RWPE1 (cell line): ENCODE data around the gene DUSP15.
"Not testable (repeated sequence)": the region's sequence is repeated elsewhere in the genome, so short reads cannot be mapped to it uniquely, and the experiment has no call there.

ENCODE experiments used
- CTCF ChIA-PET: fragments of 350-600 bp; sonication (Branson Sonifier 250); formaldehyde crosslinking; extraction: SDS; loops from one replicate; lab custom pipeline; 2021; lab: Yijun Ruan, JAX
- POLR2A ChIA-PET: fragments of 400-600 bp; formaldehyde crosslinking; extraction: SDS; loops from one replicate; lab custom pipeline; 2020; ENCODE audit warnings: antibody characterized with exemption; ENCODE audit not compliant: low non-redundant PET; lab: Yijun Ruan, JAX
- DNase-seq: peaks from one replicate; pipeline ENCODE4 v3.0.0; 2012; ENCODE audit warnings: low spot score
- H3K27ac ChIP-seq: fragments of 450-650 bp; 2 replicates; pipeline ENCODE4 v1.5.1; 2017
- TF ChIP-seq, protein P1 (sequence below): fragments of 450-650 bp; conservative IDR thresholded peaks from 2 replicates; pipeline ENCODE4 v1.5.1; 2017; ENCODE audit warnings: low read depth, mild to moderate bottlenecking

Gene DUSP15, protein sequence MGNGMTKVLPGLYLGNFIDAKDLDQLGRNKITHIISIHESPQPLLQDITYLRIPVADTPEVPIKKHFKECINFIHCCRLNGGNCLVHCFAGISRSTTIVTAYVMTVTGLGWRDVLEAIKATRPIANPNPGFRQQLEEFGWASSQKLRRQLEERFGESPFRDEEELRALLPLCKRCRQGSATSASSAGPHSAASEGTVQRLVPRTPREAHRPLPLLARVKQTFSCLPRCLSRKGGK

DNA sequence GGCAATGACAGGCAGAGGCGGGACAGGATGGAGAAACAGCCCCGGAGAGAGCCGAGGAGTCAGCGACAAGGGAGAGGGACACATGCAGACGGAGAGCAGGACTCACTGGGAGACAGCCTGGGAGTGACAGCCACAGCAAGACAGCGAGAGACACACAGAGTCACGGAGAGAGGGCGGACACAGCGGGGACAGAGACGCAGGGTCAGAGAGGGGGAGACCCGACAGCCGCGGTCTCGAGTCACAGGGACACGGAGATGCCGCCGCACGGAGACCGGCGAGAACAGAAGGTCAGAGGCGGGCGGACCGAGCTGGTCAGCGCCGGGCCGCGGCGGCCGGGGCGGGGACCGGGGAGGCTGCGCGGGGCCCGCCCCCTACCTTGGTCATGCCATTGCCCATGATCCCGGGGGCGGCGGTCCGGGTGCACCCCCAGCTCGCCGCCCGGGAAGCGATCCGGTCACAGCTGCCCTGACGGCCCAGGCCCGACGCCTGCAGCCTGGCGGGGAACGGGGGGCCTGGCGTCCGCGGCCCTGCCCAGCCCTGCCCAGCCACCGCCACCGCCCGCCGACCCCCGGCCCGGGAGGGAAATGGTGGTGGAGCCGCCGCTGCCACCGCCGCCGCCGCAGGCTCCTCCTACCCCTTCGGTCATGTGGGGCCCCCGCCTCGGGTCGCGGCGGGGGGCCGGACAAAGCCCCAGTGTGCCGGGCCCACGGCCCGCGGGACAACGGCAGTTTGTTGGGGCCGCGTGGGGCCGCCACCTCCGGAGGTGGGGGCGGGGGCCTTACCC is at the start of gene DUSP15, which contains the start of gene TTLL9:
Gene DUSP15, minus strand, starts transcription at position 586 of the 784 bp plus-strand sequence. Its CDS starts 190 bp downstream, at position 396.
Gene TTLL9, plus strand, starts transcription at position 693 of the 784 bp plus-strand sequence. CDS start 493 bp downstream, outside the sequence.
- no peak within 1 kb of the TSS for H3K27ac ChIP-seq
- ChIA-PET POLR2A (no interaction called here), CTCF (interaction anchor here (0.6 to 4.4 kb wide), 4 partner anchors 18 to 149 kb away, joined by 3 to 12 read pairs (median 4); no protein-coding TSS in a partner anchor)
- no peak for DNase-seq
- TF ChIP-seq, protein P1, sequence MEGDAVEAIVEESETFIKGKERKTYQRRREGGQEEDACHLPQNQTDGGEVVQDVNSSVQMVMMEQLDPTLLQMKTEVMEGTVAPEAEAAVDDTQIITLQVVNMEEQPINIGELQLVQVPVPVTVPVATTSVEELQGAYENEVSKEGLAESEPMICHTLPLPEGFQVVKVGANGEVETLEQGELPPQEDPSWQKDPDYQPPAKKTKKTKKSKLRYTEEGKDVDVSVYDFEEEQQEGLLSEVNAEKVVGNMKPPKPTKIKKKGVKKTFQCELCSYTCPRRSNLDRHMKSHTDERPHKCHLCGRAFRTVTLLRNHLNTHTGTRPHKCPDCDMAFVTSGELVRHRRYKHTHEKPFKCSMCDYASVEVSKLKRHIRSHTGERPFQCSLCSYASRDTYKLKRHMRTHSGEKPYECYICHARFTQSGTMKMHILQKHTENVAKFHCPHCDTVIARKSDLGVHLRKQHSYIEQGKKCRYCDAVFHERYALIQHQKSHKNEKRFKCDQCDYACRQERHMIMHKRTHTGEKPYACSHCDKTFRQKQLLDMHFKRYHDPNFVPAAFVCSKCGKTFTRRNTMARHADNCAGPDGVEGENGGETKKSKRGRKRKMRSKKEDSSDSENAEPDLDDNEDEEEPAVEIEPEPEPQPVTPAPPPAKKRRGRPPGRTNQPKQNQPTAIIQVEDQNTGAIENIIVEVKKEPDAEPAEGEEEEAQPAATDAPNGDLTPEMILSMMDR, result no peak

DNA sequence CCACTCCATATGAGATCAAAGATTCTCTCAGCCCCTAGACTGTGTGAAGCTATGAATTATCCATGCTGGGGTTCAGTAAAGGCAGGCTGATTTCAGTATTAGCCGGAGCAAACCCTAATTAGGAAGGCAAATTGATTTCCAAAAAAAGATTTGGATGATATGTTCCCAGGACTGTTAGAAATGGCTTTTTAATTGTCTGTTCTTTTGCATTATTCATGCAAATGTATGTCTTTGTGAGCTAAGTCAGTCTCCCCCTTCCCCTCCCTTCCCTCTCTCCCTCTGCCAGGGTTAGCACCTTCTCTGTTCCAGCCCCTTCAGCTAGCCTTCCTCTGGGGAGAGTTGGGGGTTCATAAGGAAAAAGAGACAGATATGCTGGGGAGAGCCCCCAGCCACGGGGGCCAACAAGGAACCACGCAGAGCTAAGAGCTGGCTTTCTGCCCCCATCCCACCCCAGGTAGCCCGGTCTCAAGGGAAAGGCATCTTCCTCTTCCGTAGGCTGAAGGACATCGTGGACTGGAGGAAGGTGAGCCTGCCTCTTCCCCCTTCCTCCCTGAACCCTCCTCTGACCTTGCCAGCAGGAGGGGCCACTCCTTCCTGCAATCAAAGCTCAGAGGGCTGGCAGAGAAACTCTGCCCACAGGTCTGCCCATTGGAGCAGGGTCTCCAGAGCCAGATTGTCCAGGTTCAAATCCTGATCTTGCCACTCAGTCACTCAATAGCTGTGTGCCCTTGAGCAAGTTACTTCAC is 49.3 kb upstream of the DUSP15 start:
- POLR2A ChIA-PET, result no interaction called here
- CTCF ChIA-PET, result interaction anchor here (0.5 to 1.2 kb wide), 3 partner anchors 21 to 566 kb away, joined by 3 to 7 read pairs (median 3); no protein-coding TSS in a partner anchor
- TF ChIP-seq, protein P1, result no peak
- H3K27ac ChIP-seq, result no peak overlapping the region
- DNase-seq, result no peak

DNA sequence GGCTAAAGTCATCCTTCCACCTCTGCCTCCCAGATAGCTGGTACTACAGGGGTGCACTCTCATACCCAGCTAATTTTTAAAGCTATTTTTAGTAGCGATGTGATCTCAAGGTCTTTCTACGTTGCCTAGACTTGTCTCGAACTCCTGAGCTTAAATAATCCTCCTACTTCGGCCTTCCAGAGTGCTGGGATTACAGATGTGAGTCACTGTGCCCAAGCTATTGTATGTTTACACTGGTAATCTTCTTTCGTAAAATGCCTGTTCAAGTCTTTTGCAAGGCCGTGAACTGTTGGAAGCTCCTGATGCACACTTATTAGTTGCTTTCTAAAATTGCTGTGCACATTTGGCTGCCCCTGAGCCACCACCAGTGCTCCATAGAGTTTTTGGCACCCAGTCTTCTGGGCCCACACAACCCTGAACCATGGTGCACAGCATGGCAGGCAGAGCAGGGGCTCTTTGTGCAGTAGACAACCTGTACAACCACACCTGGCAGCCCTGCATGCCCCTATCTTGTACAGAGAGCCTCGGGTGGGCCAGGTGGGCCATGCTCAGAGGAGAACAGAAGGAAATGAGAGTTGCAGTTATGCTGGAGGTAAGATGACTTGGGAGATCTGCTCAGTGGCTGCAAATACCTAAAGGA is 48.3 kb upstream of the DUSP15 start:
- CTCF ChIA-PET, result interaction anchor here (0.5 to 1.2 kb wide), 4 partner anchors 20 to 567 kb away, joined by 3 to 7 read pairs (median 3); no protein-coding TSS in a partner anchor
- no peak overlapping the region for H3K27ac ChIP-seq
- POLR2A ChIA-PET, result interaction anchor here (0.6 kb wide), 1 partner anchor 352 kb away, joined by 3 read pairs; no protein-coding TSS in a partner anchor
- TF ChIP-seq, protein P1, result no peak
- no peak for DNase-seq

DNA sequence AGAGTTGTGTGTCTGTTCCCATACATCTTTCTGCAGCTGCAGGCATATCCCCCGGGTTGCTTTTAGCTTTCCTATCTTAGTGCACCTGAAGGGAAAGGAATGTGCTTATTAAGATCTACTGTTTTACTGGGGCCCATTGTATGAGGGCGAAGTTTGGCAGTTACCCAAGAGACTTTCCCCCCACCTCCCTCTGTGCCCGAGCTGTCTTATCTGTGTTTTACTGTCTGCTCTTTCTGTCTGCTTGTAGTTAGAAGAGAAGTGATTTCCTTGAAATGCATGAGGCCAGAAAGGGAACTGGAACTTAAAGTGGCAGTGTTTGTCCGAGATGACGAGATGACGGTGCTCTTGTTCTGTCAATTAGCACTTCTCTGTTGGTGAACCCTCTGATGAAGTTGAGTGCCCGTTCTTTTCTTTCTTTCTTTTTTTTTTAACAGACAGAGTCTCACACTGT is 47.7 kb upstream of the DUSP15 start:
- DNase-seq, H3K27ac ChIP-seq, POLR2A ChIA-PET: not testable (repeated sequence)
- CTCF ChIA-PET, result interaction anchor here (0.6 kb wide), 1 partner anchor 144 kb away, joined by 3 read pairs; no protein-coding TSS in a partner anchor

DNA sequence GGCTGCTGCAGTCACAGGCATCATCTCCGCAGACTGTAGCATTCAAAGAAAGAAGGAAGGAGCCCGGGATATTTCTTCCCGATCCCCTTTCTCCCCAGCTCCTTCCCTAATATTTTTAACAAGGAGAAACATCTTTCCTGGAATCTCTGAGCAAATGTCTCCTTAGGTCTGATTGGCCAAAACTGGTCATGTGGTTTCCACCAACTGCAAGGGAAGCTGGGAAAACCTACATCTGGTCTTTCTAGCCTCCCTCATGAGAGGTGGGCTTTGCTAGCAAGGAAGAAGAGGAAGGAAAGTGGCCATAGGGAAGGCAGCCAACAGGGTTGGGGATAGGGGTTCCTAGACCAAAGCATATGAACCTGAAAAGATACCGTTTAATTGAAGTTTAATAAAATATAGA is 46.4 kb upstream of the DUSP15 start:
- ChIA-PET CTCF (interaction anchor here (0.7 kb wide), 1 partner anchor 1314 kb away, joined by 4 read pairs; no protein-coding TSS in a partner anchor), POLR2A (no interaction called here)
- DNase-seq, result no peak
- no peak overlapping the region for H3K27ac ChIP-seq
- TF ChIP-seq, protein P1, result no peak

DNA sequence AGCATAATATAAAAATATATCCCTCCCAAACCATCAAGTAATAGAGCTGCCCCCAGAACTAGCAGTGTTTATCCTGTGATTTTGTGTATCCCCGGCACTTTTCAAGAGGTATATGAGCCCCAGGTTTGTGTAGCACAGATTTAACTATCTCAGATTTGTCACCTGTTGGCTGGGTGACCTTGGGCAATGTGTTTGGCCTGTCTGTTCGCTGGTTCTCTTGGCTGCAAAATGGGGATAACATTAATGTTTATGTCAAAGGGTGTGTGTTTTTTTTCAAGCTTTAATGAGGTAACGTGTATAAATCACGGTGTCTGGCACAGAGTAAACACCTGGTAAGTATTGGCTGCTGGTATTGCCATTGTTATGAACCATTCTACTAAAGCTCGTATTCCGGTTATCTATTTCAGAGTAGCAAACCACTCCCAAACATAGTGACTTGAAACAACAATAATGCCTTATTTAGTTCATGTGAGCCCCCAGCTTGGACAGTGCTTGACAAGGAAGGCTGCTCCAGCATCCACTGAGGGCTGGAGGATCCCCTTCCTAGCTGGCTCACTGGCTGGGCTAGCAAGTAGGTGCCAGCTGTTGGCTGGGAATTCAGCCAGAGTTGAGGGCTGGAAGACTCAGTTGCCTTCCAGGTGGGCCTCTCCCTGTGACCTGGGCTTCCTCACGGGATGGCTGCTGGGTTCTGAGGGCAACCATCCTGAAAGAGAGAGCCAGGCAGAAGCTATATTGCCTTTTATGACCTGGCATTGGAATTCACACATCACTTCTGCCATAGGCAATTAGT is 45.4 kb upstream of the DUSP15 start:
- CTCF ChIA-PET, result no interaction called here
- no peak for DNase-seq
- POLR2A ChIA-PET, result no interaction called here
- H3K27ac ChIP-seq, result no peak overlapping the region
- TF ChIP-seq, protein P1, result no peak
